AG09309 (cell line): ENCODE data around the gene DHX34.

Source experiments
- DNase-seq: peaks from one replicate; pipeline ENCODE4 v3.0.0-alpha.2; 2010; ENCODE audit warnings: low read depth
- H3K4me3 ChIP-seq: 2 replicates; pipeline ENCODE4 v1.5.1; 2011; ENCODE audit warnings: mild to moderate bottlenecking, low read depth, low read length, moderate library complexity; ENCODE audit not compliant: control insufficient read depth
- TF ChIP-seq, protein P1 (sequence below): IDR thresholded peaks from 2 replicates; pipeline ENCODE4 v1.5.1; 2011; ENCODE audit warnings: mild to moderate bottlenecking, low read depth, low read length, inconsistent platforms; ENCODE audit not compliant: insufficient read depth, control insufficient read depth; ENCODE audit errors: missing control alignments

The DHX34 gene

DNA sequence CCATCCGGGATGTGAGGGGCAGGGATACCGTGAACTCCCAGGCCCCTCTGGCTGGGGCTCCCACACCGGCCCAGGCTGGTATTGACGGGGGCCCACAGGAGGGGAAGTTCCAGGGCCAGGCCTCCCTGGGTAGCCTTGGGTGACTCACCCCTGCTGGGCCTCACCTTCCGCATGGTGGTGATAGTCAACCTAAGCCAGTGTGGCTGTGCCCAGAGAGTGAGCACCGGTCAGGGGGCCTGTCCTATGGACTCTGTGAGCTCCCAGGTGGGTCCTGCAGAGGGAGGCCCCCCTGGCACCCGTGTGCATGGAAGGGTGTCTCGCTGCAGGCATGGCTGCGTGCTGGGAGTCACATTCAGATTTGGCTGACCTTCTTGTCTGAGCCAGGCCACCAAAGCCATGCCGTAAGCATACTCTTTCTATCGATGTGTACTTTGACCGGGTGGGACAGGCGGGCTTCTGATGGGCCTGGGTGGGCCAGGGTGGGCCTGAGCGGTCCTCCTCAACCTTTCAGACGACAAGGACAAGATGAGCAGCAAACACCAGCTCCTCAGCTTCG, 27.6 kb downstream of the DHX34 start:
- TF ChIP-seq, protein P1, sequence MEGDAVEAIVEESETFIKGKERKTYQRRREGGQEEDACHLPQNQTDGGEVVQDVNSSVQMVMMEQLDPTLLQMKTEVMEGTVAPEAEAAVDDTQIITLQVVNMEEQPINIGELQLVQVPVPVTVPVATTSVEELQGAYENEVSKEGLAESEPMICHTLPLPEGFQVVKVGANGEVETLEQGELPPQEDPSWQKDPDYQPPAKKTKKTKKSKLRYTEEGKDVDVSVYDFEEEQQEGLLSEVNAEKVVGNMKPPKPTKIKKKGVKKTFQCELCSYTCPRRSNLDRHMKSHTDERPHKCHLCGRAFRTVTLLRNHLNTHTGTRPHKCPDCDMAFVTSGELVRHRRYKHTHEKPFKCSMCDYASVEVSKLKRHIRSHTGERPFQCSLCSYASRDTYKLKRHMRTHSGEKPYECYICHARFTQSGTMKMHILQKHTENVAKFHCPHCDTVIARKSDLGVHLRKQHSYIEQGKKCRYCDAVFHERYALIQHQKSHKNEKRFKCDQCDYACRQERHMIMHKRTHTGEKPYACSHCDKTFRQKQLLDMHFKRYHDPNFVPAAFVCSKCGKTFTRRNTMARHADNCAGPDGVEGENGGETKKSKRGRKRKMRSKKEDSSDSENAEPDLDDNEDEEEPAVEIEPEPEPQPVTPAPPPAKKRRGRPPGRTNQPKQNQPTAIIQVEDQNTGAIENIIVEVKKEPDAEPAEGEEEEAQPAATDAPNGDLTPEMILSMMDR: no peak
- H3K4me3 ChIP-seq: no peak overlapping the region
- DNase-seq: no peak

DNA sequence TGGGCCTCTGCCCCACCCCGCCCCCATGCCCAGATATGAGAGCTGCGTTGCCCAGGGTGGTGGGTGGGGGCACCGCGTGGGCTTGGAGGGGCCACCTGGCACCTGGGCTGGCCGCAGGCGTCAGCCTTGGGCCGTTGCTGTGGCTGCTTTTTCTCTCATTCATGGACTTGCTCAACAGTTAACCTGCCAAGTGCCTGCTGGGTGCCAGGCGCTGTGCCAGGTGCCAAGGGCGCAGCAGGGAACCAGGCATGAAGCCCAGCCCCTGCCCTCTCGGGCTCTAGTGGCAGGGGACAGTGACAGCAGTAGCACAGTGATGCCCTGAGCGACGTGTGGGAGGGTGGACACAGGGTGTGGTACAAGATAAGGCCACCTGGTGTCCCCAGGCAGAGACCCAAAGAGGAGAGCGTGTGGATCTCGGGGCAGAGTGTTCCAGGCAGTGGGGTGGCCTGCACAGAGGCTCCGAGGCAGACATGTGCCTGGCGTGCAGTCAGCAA, 28.1 kb downstream of the DHX34 start:
- no peak for DNase-seq
- TF ChIP-seq, protein P1: no peak
- no peak overlapping the region for H3K4me3 ChIP-seq

DNA sequence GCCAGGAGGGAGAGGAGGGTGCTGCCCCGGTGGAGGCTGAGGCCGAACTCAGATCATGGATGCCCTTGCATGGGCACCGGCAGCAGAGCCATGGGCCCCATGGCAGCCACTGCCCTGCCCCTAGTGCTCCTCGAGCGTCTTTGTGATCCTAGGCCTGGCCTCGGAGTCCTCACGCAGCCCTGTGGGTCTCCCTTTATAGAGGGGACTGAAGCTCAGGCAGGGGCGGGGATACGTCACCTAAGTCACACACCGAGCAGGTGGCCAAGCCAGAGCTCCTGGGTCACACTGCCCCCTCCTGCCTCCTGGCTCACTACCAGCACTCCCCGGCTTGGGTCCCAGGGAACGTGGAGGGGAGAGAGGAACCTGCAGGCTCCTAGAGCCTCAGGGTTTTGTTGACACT, 28.7 kb downstream of the DHX34 start:
- TF ChIP-seq, protein P1: no peak
- no peak for DNase-seq
- H3K4me3 ChIP-seq: no peak overlapping the region

DNA sequence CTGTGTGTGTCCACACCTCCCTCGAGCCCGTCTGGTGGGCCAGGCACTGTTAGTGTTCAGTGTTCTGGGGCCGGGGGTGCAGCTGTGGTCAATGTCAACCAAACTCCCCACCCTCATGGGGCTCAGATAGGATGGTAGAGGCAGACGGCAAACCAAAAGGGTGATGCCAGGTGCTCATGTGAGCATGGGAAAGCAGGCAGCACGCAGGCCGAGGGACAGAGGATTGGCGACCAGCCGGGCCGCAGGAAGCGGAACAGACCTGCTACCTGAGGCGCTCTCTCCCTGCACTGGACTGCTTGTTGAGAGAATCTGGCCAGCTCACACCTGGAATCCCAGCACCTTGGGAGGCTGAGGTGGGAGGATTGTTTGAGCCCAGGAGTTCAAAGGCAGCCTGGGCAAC, 29.1 kb downstream of the DHX34 start:
- TF ChIP-seq, protein P1: no peak
- H3K4me3 ChIP-seq: no peak overlapping the region
- DNase-seq: no peak

DNA sequence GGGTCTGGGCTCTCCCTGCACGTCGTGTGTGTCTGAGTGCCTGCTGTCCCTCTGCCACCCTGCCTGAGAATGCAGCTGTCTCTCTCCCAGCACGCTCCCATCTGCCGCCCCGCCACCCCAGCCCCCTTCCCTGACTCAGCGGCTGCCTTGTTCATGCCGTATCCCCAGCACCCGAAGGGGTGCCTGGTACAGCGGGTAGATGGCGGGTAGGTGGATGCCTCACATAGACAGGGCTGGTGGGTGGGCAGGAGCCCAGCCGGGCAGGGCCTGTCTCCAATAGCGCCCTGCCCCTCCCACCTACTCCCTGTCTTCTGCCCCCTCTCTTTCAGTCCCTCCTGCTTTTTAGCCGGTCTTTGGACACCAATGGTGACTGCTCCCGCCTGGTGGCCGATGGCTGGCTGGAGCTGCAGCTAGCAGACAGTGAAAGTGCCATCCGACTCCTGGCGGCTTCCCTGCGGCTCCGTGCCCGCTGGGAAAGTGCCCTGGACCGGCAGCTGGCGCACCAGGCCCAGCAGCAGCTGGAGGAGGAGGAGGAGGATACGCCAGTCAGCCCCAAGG, 30.3 kb downstream of the DHX34 start:
- DNase-seq: no peak
- TF ChIP-seq, protein P1: no peak
- H3K4me3 ChIP-seq: no peak overlapping the region

DNA sequence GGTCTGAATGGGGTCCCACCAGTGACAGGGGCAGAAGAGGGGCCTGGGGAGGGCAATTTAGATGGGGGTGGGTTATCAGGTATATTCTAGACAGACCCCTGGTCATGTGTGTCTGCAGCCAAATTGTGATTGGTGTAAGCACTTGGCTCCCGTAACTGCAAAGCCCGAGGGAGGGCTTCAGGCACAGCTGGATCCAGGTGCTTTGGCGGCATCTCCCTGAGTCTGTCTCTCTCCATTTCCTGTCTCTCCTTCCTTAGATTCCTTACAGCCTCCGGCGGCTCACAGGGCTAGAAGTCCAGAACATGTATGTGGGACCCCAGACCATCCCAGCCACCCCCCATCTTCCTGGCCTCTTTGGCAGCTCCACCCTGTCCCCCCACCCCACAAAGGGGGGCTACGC, 31.4 kb downstream of the DHX34 start:
- TF ChIP-seq, protein P1: no peak
- no peak overlapping the region for H3K4me3 ChIP-seq
- DNase-seq: no peak
